Fibroblast of skin of abdomen (primary cell): ENCODE results near the gene COL20A1.
"Not testable (repeated sequence)": the region's sequence is repeated elsewhere in the genome, so short reads cannot be mapped to it uniquely, and the experiment has no call there.

Experiments
- DNase-seq: peaks from one replicate; pipeline ENCODE4 v3.0.0-alpha.2; 2013

Gene COL20A1

GRCh38 chr20:63335711-63336110 is 42.7 kb downstream of the COL20A1 start:
- no peak for DNase-seq

- no peak for DNase-seq
Measured at GRCh38 chr20:63336232-63336752, 43.3 kb downstream of the COL20A1 start.

GRCh38 chr20:63337786-63338420 is 44.9 kb downstream of the COL20A1 start:
- no peak for DNase-seq

GRCh38 chr20:63339154-63340094 is 46.4 kb downstream of the COL20A1 start:
- DNase-seq = not testable (repeated sequence)

- not testable (repeated sequence) for DNase-seq
Measured at GRCh38 chr20:63340158-63340688, 47.2 kb downstream of the COL20A1 start.

GRCh38 chr20:63342561-63343459 is 49.8 kb downstream of the COL20A1 start:
- DNase-seq = no peak

GRCh38 chr20:63343460-63344445 is 50.8 kb downstream of the COL20A1 start:
- DNase-seq = no peak

GRCh38 chr20:63344616-63345327 is 51.8 kb downstream of the COL20A1 start:
- DNase-seq = no peak

GRCh38 chr20:63345328-63346100 is 52.5 kb downstream of the COL20A1 start:
- DNase-seq = no peak

GRCh38 chr20:63346131-63347080 is 53.4 kb downstream of the COL20A1 start:
- DNase-seq = no peak

- no peak for DNase-seq
Measured at GRCh38 chr20:63347081-63347741, 54.2 kb downstream of the COL20A1 start.

GRCh38 chr20:63347950-63348827 is 55.2 kb downstream of the COL20A1 start:
- no peak for DNase-seq

- DNase-seq = no peak
Measured at GRCh38 chr20:63348828-63349515, 56.0 kb downstream of the COL20A1 start.

GRCh38 chr20:63349516-63349895 is 56.5 kb downstream of the COL20A1 start:
- no peak for DNase-seq

GRCh38 chr20:63350196-63350595 is 57.2 kb downstream of the COL20A1 start:
- DNase-seq = no peak
